ENCODE results near the gene MAML1.

GRCh38 chr5:179818746-179819295 is 86.2 kb downstream of the MAML1 start:
- no peak for TF ChIP-seq CTCF (IDR thresholded peaks at IDR 0.05; ENCODE audit: low read depth, low read length, missing input control)
- TF ChIP-seq RAD21 (IDR thresholded peaks at IDR 0.05) = peak; percentile 32 to 40
- TF ChIP-seq FOXA1 (IDR thresholded peaks at IDR 0.05) = peak; percentile 90
